HG03135 (cell line): ENCODE results near the gene COX20.
"Not testable (repeated sequence)": the region's sequence is repeated elsewhere in the genome, so short reads cannot be mapped to it uniquely, and the experiment has no call there.

Source experiments
- ATAC-seq: cut with Tn5 transposase; IDR thresholded peaks from one replicate; pipeline ENCODE4 v1.9.1; 2021; ENCODE audit warnings: mild to moderate bottlenecking, moderate library complexity; ENCODE audit not compliant: unreplicated experiment

Gene COX20

DNA sequence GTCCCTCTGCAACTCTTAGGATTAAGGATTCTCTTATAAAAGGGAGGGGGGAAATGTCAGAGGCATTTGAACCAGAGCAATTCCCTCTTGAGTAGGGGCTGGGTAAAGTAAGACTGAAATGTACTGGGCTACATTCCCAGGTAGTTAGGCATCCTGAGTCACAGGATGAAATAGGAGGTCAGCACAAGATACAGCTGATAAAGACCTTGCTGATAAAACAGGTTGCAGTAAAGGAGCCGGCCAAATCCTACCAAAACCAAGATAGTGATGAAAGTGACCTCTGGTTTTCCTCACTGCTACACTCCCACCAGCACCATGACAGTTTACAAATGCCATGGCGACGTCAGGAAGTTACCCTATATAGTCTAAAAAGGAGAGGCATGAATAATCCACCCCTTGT lies 14.3 kb upstream of the COX20 start:
- no peak for ATAC-seq

DNA sequence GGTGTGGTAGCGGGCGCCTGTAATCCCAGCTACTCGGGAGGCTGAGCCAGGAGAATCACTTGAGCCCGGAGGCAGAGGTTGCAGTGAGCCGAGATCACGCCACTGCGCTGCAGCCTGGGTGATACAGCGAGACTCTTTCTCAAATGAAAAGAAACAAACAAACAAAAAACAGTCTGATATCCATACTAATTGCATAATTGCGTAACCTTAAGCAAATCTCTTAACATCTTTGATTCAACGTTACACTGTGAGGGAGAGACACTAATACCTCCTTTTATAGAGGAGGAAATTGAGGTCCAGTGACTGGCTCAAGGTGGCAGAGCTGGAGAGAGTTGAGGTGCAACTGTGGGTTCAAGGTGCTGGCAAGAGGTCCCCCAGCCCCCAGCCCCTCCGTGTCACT lies 12.6 kb upstream of the COX20 start:
- ATAC-seq: no peak

GRCh38 chr1:244826712-244827111 lies 8.7 kb upstream of the COX20 start:
- no peak for ATAC-seq

DNA sequence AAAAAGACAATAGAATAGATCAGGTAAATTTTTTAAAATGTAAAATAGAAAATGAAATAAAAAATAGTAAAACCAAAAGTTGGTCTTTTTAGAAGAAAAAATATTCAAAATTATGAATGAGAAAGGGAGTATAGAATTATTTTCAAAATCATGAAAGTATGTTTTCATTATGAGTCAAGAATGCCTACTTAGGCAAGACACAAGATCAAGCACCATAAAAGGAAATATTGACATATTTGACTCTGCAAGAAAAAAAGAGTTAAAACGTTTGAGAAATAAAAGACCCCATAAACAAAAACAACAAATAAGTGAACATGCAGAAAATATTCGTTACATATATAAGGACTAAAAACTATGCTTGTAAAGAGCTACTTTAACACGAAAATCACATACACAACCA lies 4.8 kb upstream of the COX20 start:
- no peak for ATAC-seq

GRCh38 chr1:244833260-244833659 lies 2.2 kb upstream of the COX20 start:
- not testable (repeated sequence) for ATAC-seq

GRCh38 chr1:244833734-244834542 lies 1.5 kb upstream of the COX20 start:
- ATAC-seq: peak; percentile 8

- ATAC-seq: peak; percentile 63
Observed at GRCh38 chr1:244834543-244835275, 749 bp upstream of the COX20 start.

GRCh38 chr1:244836135-244836521 lies 670 bp downstream of the COX20 start:
- no peak for ATAC-seq

- no peak for ATAC-seq
Observed at GRCh38 chr1:244836584-244836983, 1.1 kb downstream of the COX20 start.

- ATAC-seq: no peak
Observed at GRCh38 chr1:244837597-244838258, 2.3 kb downstream of the COX20 start.

- no peak for ATAC-seq
Observed at GRCh38 chr1:244839656-244840055, 4.2 kb downstream of the COX20 start.

GRCh38 chr1:244840219-244840794 lies 4.8 kb downstream of the COX20 start:
- no peak for ATAC-seq

GRCh38 chr1:244841273-244841927 lies 5.9 kb downstream of the COX20 start:
- no peak for ATAC-seq

DNA sequence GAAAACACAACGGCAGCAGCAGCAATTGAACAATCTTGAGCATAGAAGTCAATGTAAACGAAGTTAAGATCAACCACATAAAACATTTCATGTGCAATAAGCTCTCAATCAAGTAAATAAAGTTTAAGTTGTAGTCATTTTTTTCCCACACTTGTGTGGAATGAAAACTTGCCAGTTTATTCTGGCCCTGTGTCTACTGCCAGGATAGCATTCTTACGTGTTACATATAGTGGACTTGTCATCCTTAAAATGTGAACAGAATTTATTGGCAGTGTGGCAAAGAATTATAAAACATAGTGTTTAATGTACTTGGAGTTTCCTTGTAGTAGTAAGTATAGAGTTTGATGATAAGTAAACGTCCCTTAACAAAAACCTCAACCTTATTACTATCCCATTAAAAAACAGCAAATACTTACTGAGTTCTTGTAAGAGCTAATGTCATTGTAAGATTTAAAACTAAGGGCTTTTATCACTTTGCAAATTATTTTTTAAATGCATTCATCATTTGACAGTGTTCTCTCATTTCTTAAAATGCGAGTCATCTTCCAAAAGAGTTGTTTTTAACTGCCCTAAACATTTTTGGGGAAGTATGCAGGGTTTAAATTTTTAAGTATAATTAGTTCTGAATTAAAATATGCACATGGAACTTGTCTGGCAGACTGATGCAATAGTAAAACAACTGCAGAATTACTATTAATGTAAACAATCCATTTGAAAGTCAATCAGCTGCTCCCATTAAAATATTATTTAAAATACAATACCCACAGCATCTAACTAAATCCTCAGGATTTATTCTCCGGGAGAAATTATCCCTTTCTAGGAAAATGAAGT lies 7.9 kb downstream of the COX20 start:
- no peak for ATAC-seq

GRCh38 chr1:244844155-244845121 lies 9.0 kb downstream of the COX20 start:
- no peak for ATAC-seq

- ATAC-seq: no peak
Observed at GRCh38 chr1:244846653-244847052, 11.2 kb downstream of the COX20 start.

DNA sequence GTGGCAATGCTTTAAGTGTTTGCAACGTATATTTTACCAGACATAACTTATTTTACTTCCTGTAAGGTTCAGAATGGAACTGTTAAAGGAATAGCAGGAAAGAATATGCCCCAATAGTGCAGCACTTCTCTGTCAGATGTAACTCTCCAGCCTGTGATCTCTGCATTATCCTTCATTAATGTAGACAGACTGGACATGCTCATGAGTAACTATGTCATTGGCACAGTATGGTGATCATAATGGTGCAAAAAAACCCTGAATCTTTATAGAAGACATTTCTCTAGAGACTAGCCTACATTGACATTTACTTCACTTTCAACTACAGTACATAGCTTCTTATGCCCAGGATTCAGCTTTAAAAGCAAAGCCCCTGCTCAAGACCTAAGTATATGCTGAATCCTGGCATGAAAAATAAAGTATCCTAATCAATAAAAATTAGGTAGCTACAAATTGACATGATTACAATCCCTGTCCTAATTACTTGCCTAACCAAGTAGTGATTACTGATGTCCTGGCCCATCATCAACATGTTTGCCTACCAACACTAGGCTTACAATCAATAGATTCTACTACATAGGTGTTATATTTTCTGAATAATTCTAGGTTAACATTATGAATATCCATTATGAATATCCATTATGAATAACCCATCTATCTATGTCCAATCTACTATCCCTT lies 13.9 kb downstream of the COX20 start:
- ATAC-seq: no peak

- no peak for ATAC-seq
Observed at GRCh38 chr1:244850099-244850852, 14.8 kb downstream of the COX20 start.
